ENCODE measurements around the gene CANT1. TPM values are rescaled to one million over a fixed set of nuclear protein-coding genes. Genes with fewer than 3 reads are reported as not detected.

The CANT1 gene
- total and polyA plus RNA-seq, 2 of the 13 experiments (the other 11 are each of a cell fraction or from before 2014, with no cell fraction given), result 34.1 to 42.1 TPM

DNA sequence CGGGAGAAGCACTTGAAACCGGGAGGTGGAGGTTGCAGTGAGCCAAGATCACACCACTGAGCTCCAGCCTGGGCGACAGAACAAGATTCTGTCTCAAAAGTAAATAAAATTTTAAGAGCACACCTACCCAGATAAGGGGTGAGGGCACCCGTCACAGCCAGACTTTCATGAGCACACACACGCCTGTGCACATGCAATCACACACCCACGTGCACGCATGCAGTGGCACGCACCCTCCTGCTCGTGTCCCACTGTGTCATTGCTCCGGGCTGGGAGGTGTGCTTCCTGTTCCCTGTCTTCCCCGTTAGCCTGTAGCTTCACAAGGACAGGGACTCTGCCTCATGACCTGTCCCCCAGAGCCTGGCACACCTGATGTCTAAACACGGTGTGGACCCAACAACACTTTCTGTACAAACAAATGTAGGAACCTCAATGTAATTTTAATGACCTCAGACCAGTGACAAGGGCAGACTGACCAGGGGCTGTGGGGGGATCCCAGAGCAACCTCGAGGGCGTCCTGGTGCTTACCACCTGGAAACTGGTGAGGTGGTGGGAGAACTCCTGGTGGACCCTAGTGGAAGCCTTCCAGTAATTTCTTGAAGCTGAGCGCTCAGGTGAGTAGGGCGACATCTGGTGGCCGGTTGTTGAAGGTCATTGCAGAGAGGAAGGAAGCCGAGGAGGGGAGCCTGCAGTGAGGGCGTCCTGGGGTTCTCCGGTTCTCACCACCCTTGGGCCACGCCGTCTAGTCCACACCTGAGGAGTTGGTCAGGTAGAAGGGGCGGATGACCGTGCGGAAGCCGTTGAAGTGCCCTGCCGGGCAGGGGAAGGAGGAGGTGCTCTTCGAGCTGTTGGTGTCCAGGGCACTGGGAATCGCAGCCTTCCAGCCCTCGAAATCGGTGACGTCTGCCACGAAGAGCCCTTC lies 38.5 kb downstream of the CANT1 start (continued):
- TF ChIP-seq CC2D1A (CRISPR knock-in tag; IDR thresholded peaks at IDR 0.05) (no peak), ZNF775 (CRISPR knock-in tag; IDR thresholded peaks at IDR 0.05; ENCODE audit: borderline replicate concordance) (no peak), MED8 (CRISPR knock-in tag; IDR thresholded peaks at IDR 0.05; ENCODE audit: insufficient replicate concordance) (no peak), NR2F2 (IDR thresholded peaks at IDR 0.05; ENCODE audit: borderline replicate concordance, low read depth) (no peak), MNT (IDR thresholded peaks at IDR 0.05) (no peak), LCORL (IDR thresholded peaks at IDR 0.05) (no peak), LCORL (CRISPR knock-in tag; IDR thresholded peaks at IDR 0.05) (no peak), MIER2 (CRISPR knock-in tag; IDR thresholded peaks at IDR 0.05) (no peak), ZBTB42 (CRISPR knock-in tag; IDR thresholded peaks at IDR 0.05) (no peak), RFX5 (IDR thresholded peaks at IDR 0.05; ENCODE audit: low read depth, low read length) (no peak), ZNF30 (CRISPR knock-in tag; IDR thresholded peaks at IDR 0.05) (no peak), NFYB (CRISPR knock-in tag; IDR thresholded peaks at IDR 0.05) (no peak), ZNF746 (CRISPR knock-in tag; IDR thresholded peaks at IDR 0.05) (no peak), IKZF4 (CRISPR knock-in tag; IDR thresholded peaks at IDR 0.05; ENCODE audit: borderline replicate concordance, low read depth, not compliant biosample characterization) (no peak), NR2F1 (CRISPR knock-in tag; IDR thresholded peaks at IDR 0.05) (no peak), ZNF180 (CRISPR knock-in tag; IDR thresholded peaks at IDR 0.05; ENCODE audit: borderline replicate concordance, low read depth) (no peak), SMYD3 (CRISPR knock-in tag; IDR thresholded peaks at IDR 0.05) (no peak), AHDC1 (CRISPR knock-in tag; IDR thresholded peaks at IDR 0.05; ENCODE audit: borderline replicate concordance) (no peak), RORA (CRISPR knock-in tag; IDR thresholded peaks at IDR 0.05) (no peak), ZNF362 (CRISPR knock-in tag; IDR thresholded peaks at IDR 0.05; ENCODE audit: borderline replicate concordance) (no peak), CHD2 (IDR thresholded peaks at IDR 0.05; ENCODE audit: low read depth, low read length) (no peak), BRCA1 (CRISPR knock-in tag; IDR thresholded peaks at IDR 0.05) (no peak), KMT2A (CRISPR knock-in tag; IDR thresholded peaks at IDR 0.05) (peak; percentile 48; the same call in 1 of the 2 replicates)
